ENCODE measurements around the gene SEH1L.
"Not testable (repeated sequence)": the region's sequence is repeated elsewhere in the genome, so short reads cannot be mapped to it uniquely, and the experiment has no call there.

The SEH1L gene

GRCh38 chr18:12947285-12948049 is at the start of gene SEH1L:
Gene SEH1L (plus strand): TSS chr18:12948011. CDS start chr18:12948122, 111 bp downstream.
- peak; percentile 58 for DNase-seq (ENCODE audit: low read depth)

GRCh38 chr18:12901208-12901607 is 46.6 kb upstream of the SEH1L start:
- DNase-seq (ENCODE audit: low read depth) = not testable (repeated sequence)

- no peak for DNase-seq (ENCODE audit: low read depth)
Measured at GRCh38 chr18:12904012-12904516, 43.7 kb upstream of the SEH1L start.

- DNase-seq (ENCODE audit: low read depth) = no peak
Measured at GRCh38 chr18:12906119-12906518, 41.7 kb upstream of the SEH1L start.

- DNase-seq (ENCODE audit: low read depth) = no peak
Measured at GRCh38 chr18:12906773-12907172, 41.0 kb upstream of the SEH1L start.

GRCh38 chr18:12907258-12907925 is 40.4 kb upstream of the SEH1L start:
- no peak for DNase-seq (ENCODE audit: low read depth)

GRCh38 chr18:12908706-12909105 is 39.1 kb upstream of the SEH1L start:
- DNase-seq (ENCODE audit: low read depth) = no peak

GRCh38 chr18:12911025-12911928 is 36.5 kb upstream of the SEH1L start:
- DNase-seq (ENCODE audit: low read depth) = no peak

- DNase-seq (ENCODE audit: low read depth) = no peak
Measured at GRCh38 chr18:12911929-12912703, 35.7 kb upstream of the SEH1L start.

- DNase-seq (ENCODE audit: low read depth) = no peak
Measured at GRCh38 chr18:12921178-12921577, 26.6 kb upstream of the SEH1L start.

GRCh38 chr18:12922266-12922665 is 25.5 kb upstream of the SEH1L start:
- no peak for DNase-seq (ENCODE audit: low read depth)

GRCh38 chr18:12924616-12925015 is 23.2 kb upstream of the SEH1L start:
- no peak for DNase-seq (ENCODE audit: low read depth)

GRCh38 chr18:12928206-12928605 is 19.6 kb upstream of the SEH1L start:
- DNase-seq (ENCODE audit: low read depth) = no peak

- DNase-seq (ENCODE audit: low read depth) = no peak
Measured at GRCh38 chr18:12928641-12929040, 19.2 kb upstream of the SEH1L start.

GRCh38 chr18:12929477-12930083 is 18.2 kb upstream of the SEH1L start:
- DNase-seq (ENCODE audit: low read depth) = no peak

GRCh38 chr18:12930376-12930775 is 17.4 kb upstream of the SEH1L start:
- DNase-seq (ENCODE audit: low read depth) = no peak

GRCh38 chr18:12930908-12931307 is 16.9 kb upstream of the SEH1L start:
- DNase-seq (ENCODE audit: low read depth) = no peak

- no peak for DNase-seq (ENCODE audit: low read depth)
Measured at GRCh38 chr18:12933327-12933726, 14.5 kb upstream of the SEH1L start.

- DNase-seq (ENCODE audit: low read depth) = peak; percentile 24
Measured at GRCh38 chr18:12934454-12935071, 13.2 kb upstream of the SEH1L start.

GRCh38 chr18:12939162-12939561 is 8.6 kb upstream of the SEH1L start:
- DNase-seq (ENCODE audit: low read depth) = no peak

GRCh38 chr18:12943215-12943614 is 4.6 kb upstream of the SEH1L start:
- DNase-seq (ENCODE audit: low read depth) = no peak
